ENCODE results near the gene ALDH1A1. TPM values are rescaled to one million over a fixed set of nuclear protein-coding genes. Genes with fewer than 3 reads are reported as not detected.

Gene ALDH1A1
- total RNA-seq, 1 experiment from 2014 or later, result not detected

DNA sequence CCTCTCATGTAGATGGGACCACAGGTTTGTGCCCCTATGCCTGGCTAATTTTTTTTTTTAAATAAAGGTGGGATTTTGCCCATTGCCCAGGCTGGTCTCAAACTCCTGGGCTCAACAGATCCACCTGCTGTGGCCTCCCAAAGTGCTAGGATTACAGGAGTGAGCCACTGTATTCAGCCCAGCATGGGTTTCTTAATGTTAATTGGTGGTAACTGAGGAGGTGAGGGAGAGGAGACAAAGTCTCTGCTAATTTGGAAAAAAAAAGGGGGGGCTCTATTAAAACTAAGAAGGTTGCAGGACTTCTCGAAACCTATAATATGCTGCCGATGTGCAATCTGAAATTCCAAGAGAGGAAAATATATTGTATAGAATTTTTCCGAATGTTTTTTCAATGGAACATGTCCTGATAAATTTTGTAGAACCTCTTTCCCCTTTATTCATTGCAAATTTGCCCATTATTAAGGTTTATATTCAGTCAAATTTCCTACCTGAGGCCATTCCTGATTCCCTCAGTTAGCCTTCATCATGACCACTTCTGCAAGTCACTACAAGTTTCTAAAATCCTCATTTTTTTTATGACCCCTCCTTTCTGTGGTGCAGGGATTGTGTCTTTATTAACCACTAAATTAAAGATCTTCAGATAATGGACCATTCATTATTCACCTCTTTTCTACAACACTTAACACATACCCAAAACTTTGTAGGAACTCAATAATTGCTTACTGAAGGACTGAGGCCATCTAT, 52.9 kb downstream of the ALDH1A1 start:
- ChIA-PET CTCF (no interaction called here), POLR2A (ENCODE audit: unreplicated experiment) (no interaction called here)
- no peaks in the 10 kb centered on the region for H3K79me2 ChIP-seq (ENCODE audit: low read length)
- intact Hi-C loops (cut with micrococcal nuclease), result no loop called here
- no peak for TF ChIP-seq EZH2phosphoT487 (IDR thresholded peaks at IDR 0.05; ENCODE audit: borderline replicate concordance, low read length)
- TF ChIP-seq, protein P1, sequence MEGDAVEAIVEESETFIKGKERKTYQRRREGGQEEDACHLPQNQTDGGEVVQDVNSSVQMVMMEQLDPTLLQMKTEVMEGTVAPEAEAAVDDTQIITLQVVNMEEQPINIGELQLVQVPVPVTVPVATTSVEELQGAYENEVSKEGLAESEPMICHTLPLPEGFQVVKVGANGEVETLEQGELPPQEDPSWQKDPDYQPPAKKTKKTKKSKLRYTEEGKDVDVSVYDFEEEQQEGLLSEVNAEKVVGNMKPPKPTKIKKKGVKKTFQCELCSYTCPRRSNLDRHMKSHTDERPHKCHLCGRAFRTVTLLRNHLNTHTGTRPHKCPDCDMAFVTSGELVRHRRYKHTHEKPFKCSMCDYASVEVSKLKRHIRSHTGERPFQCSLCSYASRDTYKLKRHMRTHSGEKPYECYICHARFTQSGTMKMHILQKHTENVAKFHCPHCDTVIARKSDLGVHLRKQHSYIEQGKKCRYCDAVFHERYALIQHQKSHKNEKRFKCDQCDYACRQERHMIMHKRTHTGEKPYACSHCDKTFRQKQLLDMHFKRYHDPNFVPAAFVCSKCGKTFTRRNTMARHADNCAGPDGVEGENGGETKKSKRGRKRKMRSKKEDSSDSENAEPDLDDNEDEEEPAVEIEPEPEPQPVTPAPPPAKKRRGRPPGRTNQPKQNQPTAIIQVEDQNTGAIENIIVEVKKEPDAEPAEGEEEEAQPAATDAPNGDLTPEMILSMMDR (conservative IDR thresholded peaks at IDR 0.05; ENCODE audit: low read depth, low read length), result no peak
- TF ChIP-seq EZH2 (IDR thresholded peaks at IDR 0.05; ENCODE audit: low read length, unreplicated experiment), result no peak
- H3K9ac ChIP-seq (ENCODE audit: low read length), result no peak overlapping the region
- peaks cover 29% of the 10 kb centered on the region for H3K27me3 ChIP-seq (ENCODE audit: low read length)
- no peaks in the 10 kb centered on the region for H3K4me1 ChIP-seq (ENCODE audit: insufficient read depth, low read length)
- H2AFZ ChIP-seq (ENCODE audit: low read length), result no peak overlapping the region
- no peaks in the 10 kb centered on the region for H3K9me3 ChIP-seq (ENCODE audit: low read length)
- no peak overlapping the region for H3K4me2 ChIP-seq (ENCODE audit: low read length)
- DNase-seq (no peak), ATAC-seq (no peak)
- no peaks in the 10 kb centered on the region for H3K36me3 ChIP-seq (ENCODE audit: low read depth, low read length)
- no TSS peak for BruUV-seq (replicated peaks)
- H3K27ac ChIP-seq (ENCODE audit: low read length), result no peak overlapping the region
- no peaks in the 10 kb centered on the region for H3K9me2 ChIP-seq (replicated peaks; ENCODE audit: low read length)
- no peak overlapping the region for H3K4me3 ChIP-seq (ENCODE audit: low read length)
- H3F3A ChIP-seq (ENCODE audit: low read length, unreplicated experiment), result no peaks in the 10 kb centered on the region
- H4K20me1 ChIP-seq (ENCODE audit: low read length), result no peaks in the 10 kb centered on the region

DNA sequence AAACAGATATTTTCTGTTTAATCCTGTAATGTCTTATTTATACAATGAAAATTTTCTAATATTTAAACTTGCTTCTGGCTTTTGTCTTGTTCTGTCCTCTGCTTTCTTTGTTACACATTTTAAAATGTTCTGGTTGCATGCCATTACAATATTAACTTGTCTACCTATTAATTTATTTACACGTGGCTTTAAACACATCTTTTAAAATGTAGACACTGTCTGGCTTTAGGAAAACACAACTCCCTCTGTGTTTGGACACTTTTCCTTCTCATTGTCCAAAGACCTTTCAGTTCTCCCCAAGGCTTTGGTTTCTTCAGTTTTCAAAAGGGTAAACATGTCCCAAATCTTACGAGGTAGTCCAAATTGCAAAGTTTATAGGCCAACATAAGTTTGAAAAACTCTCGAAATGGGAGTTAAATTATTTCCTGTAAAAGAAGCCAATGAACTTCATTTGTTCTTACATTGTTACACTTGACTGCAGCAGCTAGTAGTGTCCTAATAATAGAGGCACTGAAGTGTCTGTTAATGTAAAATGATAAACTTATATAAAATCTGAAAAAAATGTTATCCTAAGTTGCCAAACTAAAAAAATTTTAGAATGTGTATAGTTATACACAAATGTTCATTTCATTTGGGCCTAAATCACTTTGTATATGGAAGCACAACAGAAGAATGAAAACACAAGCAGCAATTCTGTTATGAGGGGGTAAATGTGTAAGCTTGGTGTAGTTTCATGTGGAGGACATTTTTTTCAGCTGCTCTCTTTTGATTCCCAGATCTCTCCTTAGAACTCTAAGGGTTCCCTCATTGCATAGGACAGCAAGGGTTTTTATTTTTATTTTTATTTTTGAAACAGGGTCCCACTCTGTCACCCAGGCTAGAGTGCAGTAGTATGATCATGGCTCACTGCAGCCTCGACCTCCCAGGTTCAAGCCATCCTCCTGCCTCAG, 53.8 kb downstream of the ALDH1A1 start:
- Histone ChIP-seq H3K9me2 (replicated peaks; ENCODE audit: low read length) (no peaks in the 10 kb centered on the region), H3K4me1 (ENCODE audit: insufficient read depth, low read length) (no peaks in the 10 kb centered on the region), H3K36me3 (ENCODE audit: low read depth, low read length) (no peaks in the 10 kb centered on the region), H3F3A (ENCODE audit: low read length, unreplicated experiment) (no peaks in the 10 kb centered on the region), H3K27ac (ENCODE audit: low read length) (no peak overlapping the region), H3K4me3 (ENCODE audit: low read length) (no peak overlapping the region), H2AFZ (ENCODE audit: low read length) (no peak overlapping the region), H4K20me1 (ENCODE audit: low read length) (no peaks in the 10 kb centered on the region), H3K27me3 (ENCODE audit: low read length) (peaks cover 30% of the 10 kb centered on the region), H3K9me3 (ENCODE audit: low read length) (no peaks in the 10 kb centered on the region), H3K4me2 (ENCODE audit: low read length) (no peak overlapping the region), H3K79me2 (ENCODE audit: low read length) (no peaks in the 10 kb centered on the region), H3K9ac (ENCODE audit: low read length) (no peak overlapping the region)
- TF ChIP-seq EZH2 (IDR thresholded peaks at IDR 0.05; ENCODE audit: low read length, unreplicated experiment) (no peak), EZH2phosphoT487 (IDR thresholded peaks at IDR 0.05; ENCODE audit: borderline replicate concordance, low read length) (no peak)
- TF ChIP-seq, protein P1 (conservative IDR thresholded peaks at IDR 0.05; ENCODE audit: low read depth, low read length), result no peak
- ATAC-seq (no peak), DNase-seq (no peak)
- CTCF ChIA-PET, result no interaction called here
- intact Hi-C loops (cut with micrococcal nuclease), result no loop called here
- no TSS peak for BruUV-seq (replicated peaks)
- POLR2A ChIA-PET (ENCODE audit: unreplicated experiment), result no interaction called here

All from PC-3 (cell line).